ENCODE data around the gene PCK1.

Gene PCK1

DNA sequence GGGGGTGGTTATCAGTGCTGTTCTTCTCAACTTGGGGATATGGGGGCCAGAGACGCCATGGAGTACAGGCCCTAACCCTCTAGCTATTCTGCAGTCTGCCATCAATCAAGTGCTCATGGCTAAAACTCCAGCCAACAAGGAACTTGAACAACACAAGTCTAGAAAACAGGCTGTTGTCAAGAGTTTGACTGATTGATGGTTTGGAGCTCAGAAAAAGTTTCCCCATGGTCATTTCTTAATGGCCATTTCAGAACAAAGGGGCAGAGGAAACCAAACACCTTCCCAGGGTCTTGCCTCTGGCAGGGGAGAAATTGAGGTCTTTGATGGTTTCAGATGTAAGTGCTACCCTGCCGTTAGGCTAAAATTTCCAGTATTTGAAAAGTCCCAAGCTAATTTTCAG lies 15.1 kb downstream of the PCK1 start:
- no peak for DNase-seq (ENCODE audit: low read depth in 2 of 2)

DNA sequence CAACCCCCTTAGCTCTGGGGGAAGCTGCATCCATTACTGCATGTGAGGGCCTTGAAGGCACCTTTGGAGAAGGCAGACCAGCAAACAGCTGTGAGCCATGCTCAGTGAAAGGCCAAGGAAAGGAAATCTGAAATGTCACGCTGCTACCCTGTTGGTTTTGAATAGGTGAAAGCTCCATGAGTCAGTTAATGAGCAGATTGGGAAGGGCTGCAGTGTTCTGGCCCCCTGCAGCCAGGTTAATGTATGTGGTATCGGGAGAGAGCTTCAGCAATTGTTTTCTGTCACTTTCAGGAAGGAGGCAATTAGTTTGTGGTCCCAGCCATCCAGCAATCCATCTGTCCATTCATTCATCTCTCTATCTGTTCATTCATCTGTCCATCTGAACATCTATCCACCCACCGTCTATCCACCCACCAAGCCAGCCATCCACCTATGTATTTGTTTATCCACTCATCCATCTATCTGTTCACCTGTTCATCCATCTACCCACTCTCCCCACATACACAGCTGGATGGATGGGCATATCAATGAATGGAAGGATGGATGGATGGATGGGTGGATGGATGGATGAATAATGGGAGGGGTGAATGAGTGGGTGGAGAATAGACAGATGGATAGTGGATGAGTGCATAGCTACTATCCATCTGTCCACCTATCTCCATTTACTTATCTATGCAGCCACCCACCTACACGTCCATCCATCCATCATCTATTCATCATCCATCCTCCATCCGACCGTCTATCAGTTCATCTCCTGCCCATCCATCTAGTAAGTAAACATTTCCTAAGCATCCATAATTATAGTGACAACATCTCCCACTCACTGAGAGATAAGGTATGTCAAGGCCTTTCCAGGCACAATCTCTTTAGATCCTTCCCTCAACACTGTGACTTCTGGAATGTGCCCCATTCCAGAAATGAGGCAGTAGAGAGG lies 16.0 kb downstream of the PCK1 start:
- no peak for DNase-seq (ENCODE audit: low read depth in 2 of 2)

DNA sequence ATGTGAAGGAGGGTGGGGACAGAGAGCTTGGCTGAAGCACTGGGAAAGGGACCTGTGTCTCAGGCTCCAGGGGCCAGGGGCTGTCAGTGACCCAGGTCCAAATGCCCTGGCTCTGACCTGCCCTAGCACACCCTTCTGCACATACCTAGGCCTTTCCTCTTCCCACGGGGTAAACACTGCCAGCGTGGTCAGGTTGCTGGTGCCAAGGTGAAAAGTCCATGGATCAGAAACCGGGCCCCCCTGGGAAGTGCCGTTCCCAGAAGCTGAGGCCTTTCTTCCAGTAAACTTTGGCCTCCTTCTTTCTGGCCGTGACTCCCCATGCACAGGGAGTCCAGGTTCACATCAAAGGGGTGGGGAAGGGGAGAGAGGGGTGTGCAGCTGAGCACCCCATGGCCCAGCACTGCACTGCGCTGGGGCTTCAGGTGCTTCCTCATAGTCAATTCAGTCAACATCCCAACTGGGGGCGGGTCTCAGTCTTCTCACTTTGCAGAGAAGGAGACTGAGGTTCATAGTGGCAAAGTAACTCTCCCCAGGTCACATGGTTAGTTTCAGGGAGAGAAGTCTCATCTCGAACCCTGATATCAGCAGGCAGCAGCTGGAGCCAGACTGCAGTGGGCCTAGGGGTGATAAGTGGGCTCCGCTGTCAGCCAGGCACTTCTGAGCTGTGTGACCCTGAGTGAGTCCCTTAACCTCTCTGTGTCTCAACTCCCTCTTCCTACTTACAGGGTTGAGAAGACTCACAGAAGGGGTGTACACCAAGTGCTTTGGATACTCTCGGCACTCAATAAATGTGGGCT lies 17.0 kb downstream of the PCK1 start:
- DNase-seq (ENCODE audit: low read depth in 2 of 2) = no peak

DNA sequence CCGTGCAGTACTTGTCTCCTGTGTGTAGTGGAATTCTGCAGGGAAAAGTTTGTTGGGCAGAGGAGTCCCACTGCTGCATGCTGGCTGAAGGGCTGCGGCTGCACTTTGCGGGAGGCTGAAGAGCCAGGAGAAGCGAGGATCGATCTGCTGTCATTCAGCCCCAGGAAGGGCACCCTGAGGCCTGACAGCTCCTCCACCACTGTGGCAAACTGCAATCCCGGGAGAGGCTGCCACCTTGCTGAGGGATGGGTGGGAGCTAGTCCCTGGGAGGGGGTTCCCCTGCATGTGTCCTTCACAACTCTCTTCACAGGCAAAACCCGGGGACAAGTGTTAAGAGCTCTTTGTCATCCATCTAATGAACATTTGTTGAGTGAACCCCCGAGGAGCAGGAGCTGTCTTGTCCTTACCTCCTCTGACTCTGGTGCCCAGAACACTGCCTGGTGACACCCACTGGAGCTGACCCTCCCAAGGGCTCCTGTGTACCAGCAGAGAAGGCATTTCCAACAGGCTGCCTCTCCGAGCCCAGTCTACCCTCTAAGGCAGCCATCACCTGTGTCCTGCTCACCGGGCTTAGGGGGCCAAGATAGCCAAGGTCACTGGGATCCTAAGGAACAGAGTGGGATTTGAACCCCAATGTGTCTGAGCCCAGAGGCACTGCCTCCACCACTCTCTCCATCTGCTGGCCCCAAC lies 17.7 kb downstream of the PCK1 start:
- DNase-seq (ENCODE audit: low read depth in 2 of 2) = no peak

DNA sequence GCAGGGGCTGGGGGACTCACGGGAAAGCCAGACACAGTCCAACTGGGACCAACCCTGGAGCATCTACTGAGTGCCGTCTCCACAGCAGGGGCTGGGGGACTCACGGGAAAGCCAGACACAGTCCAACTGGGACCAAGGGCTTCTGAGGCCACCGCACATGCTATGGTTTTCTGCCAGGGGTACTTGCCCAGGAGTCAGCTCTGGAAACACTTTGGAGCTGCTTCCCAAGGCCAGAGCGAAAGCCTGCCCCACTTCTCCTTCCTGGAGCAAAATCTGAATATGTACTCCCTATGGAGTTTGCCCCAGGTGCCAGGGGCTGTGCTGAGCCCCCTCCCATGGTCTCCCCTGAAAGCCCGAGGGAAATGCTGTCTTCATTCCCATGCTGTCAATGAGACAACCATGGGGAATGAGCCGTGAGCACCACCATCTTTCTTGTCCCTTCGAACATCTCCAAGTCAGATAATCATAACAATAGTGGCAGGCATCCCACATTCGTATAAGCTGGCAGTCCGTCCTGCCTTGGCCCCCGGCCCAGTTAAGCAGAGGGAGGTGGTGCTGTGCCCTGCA lies 18.5 kb downstream of the PCK1 start:
- no peak for DNase-seq (ENCODE audit: low read depth in 2 of 2)

DNA sequence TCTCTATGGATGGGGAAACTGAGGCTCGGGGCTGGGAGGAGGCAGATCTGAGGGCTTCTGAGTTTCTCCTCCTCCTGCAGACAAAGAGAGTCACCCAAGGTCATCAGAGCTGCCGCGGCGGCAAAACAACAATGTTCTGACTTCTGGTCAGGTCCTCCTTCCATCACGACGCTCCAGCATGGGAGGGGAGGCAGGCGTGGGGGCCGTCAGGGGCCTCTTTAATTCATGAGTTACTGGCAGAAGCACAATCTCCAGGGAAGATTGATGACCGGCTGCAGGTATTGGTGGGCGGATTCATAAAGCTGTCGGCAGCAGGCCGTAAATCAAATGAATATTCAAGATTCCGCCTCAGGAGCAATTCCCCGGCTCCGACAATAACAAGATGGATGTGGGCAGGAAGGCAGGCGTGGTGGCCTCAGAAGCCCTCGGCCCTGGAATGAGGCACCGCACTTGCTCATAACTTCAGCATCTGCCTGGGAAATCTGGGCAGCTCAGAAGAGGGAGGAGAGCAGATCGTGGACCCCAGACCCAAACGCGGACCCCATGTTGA lies 19.1 kb downstream of the PCK1 start:
- DNase-seq (ENCODE audit: low read depth in 2 of 2) = no peak

DNA sequence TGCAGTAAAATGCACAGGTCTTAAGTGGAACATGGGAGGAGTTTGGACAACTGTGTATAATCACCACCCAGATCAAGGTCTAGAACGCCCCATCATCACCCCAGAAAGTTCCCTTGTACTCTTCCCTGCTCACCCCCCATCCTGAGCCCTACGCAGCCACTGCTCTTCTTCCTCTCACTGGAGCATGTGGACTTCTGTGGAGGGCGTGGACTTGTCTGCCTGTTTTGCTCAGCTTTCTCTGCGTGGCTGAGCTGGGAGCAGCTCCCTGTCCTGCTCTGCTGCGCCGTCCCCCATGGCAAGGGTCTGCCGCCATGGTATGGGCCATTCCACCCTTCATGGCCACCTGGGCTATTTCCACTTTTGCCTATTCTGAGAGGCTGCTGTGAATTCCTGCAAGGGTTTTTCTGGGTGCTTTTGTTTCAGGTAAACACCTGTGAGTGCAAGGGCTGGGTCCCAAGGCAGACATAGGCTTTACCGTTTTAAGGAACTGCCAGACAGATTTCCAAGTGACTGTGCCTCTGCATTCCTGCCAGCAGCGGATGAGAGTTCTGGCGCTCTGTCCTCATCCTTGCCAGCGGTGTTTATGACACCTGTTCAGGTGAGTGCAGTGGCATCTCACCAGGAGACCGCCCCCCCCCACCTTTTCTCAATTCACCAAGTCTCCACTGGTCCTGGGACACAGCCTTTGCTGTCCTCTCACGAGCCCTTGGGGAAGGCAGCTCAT lies 19.7 kb downstream of the PCK1 start:
- no peak for DNase-seq (ENCODE audit: low read depth in 2 of 2)

DNA sequence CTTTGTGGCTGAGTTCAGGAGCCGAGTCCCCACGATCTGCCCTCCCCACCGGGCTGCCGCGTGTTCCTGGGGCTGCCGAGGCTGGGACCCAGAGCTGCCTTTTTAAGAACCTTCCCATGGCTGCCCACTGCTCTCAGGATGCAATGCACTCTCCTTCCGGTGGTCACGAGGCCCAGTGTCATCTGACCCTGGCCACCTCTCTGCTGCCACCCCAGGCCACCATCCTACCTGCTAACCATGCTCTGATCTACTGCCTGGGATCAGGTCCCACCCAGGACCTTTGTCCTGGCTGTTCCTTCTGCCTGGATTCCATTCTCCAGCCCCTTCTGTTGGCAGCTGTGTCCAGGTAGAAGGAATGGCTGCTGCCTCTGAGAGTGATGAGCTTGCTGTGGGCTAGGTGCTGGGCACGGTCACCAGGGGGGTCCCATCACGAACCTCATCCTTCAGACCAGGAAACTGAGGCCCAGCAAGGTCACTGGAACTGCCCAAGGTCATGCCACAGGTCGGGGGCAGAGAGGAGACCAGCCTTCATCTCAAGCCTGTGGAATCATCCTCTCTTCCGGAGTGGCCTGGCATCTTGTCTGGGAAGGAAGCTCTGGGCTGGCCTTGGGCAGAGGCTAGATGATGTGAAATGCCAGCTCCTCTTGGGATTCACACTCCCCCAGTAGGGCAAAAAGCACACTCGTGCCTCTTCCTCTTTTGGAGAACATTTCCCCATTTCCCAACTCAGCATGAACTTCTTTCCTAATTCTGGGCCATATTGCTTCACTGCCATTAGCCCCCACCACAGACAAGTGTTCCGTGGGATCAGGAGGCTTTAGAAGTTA lies 20.5 kb downstream of the PCK1 start:
- DNase-seq (ENCODE audit: low read depth in 2 of 2) = no peak

DNA sequence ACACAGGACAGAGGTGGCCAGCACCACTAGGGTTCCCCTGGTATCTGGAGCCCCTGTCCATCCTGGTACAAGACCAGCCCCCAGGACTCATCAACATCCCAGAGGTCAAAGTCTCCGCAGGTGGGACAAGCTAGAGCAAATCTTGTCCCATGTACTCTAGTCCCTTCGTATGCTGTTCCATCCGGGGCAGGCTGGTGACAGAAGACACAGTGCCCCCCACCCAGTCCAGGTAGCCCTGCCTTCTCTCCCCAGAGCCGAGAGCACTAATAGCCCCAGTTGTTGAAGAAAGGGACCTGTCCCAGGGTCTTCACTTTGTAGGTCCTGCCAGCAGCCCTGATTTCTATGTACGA lies 21.1 kb downstream of the PCK1 start:
- DNase-seq (ENCODE audit: low read depth in 2 of 2) = no peak

DNA sequence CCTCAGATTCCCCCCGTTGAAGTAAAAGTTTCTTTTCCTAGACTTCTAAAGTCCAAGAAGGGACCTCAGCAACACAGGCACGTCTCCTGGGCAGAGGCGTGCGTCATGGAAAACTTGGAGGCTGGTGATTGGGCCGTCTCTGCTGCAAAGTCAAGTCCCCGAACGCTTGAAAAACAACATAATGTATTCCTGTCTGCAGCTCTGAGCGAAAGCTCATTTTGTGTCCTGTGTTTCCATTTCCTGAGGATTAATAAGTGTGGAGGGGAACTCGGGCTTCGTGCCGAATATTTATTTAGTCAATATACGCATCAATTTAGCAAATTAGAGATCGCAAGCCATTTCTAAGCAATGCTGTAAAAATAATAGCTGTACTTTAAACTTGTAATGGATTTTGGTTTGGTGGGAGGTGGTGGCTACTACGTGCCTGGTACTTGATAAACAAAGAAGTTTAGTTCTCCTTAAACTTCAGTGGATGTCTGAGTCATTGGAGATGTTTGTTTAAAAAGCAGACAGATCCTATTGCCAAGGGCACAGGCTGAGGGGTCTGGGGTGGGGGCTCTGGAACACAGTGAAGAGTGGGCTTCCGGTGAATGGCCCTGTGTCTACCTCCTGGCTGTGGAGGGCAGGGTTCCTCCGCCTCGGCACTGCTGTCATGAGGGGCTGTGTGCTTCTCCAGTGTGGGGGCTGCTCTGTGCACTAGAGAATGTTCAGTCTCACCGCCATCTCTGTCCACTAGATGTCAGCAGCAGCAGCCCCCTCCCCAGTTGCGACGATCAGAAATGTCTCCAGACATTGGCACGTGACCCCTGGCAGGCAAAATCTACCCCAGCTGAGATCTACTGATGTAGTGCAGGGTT lies 21.8 kb downstream of the PCK1 start:
- DNase-seq (ENCODE audit: low read depth in 2 of 2) = no peak

DNA sequence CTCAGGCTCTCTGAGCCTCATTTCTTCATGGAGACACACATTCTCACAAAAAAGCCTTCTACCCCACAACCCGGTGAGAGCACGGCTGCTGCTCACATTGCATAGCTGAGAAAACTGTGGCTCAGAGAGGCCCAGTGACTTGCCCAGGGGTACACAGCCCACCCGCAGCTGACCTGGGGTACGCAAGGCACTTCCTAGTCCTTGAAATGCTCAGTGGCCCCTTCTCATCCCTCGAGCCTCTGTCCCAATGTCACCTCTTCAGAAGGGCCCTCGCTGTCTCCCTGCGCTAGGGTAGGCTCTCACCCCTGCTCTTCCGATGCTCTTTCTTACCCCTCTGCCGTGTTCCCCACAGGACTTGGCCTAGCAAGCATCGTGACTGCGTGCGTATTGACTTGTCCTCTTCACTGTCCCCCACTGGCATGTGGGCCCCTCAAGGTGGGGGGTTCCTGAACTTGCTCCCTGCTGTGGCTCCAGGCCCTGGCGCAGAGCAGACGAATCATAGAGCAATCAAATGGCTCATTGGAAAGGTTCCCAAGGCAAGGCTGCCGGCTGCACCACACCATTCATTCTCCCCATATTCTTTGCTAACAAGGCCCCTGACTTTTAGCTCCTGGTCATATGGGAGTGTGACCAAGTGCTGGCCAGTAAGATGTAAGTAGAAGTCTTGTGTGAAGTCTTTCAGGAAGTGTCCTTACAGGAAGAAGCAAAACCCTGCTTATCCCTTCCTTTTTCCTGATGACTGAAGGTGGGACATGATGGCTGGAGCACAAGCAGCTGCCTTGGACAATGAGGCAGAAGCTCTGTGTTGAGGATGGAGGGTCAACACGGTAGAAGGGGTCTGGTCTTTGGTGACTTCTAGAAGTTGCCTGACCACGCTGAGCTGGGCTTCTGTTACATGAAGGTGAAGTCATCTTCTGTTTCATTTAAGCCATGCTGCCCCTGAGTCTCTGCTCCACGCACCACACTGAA lies 22.7 kb downstream of the PCK1 start:
- no peak for DNase-seq (ENCODE audit: low read depth in 2 of 2)

DNA sequence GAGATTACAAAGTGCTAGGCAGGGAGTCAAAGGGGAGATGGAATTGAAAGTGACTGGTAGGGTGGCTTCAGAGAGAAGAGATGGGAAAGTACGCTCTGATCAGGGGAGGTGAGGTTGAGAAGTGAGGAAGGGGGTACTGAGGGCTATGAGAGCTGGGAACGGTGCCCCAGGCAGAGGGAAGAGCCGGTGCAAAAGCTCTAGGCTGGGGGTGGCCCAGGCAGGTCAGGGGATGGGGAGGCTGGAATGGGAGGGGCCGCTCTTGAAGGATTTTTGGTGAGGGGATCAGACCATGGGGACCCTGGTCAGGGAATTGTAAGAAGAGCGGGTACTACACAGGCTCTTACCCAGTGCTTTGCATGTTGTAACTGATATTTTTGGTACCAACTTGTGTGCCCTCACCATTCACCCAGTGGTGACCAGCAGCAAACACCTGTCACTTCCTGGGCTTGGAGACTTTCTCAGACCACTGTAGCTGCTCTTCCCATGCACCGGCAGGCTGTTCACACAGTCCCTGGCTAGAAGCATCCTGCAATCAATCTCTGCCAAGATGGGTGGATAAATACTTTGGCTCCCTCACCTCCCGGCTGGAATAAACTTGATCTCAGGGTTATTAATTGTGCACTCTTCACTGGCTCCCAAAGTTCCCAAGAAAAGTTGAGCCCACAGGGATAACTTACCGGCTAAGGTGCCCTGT lies 24.0 kb downstream of the PCK1 start:
- DNase-seq (ENCODE audit: low read depth in 2 of 2) = no peak

DNA sequence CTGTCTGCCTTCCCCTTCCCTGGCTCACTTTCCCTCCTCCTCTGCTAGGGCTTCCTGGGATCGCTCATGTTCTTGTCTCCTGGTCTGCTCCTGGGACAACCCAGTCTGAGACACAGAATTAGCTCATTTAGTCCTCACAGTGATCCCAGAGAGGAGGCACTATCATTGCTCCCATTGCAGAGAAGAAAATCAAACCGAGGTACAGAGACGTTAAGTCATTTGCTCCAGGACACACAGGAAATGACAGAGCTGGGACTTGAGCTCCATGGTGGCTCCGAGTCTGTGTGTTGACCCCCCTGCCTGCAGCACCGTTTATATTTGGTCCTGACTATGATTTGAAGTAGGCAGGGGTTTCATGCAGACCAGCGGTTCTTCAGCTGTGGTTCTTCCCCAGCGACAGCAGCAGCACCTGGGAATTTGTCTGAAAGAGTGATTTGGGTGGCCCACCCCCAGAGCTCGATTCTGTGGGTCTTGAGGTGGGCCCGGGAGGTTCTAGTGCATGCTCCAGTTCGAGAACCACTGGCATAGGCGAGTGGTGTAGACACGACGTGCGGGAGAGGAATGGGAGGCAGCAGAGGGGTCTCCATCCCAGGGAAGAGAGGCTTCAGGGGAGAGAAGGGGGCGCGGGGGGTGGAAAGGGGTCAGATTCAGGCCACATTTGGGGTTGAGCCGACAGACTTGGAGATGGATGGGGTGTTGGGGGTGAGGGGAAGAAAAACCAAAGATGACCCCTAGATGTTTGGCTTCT lies 24.7 kb downstream of the PCK1 start:
- DNase-seq (ENCODE audit: low read depth in 2 of 2) = no peak

DNA sequence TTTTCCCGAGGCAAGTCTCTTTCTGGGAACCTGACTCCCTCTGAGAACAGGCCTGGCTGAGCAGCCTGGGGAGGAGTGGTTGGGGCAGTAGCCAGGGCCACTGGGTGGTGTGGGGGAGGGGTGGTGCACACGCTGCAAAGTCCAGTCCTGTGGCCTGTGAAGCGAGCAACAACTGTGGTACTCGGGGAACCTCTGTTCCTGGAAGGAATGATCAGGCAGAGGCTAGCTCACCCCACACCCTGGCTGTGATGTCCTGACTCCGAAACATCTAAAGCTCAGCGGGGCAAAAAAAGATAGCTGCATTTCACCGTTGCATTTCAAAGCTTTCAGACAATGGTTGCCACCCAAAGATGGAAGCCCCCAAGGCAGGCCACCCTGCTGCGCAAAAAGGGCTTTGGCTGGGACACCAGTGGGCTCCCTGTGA lies 25.5 kb downstream of the PCK1 start:
- DNase-seq (ENCODE audit: low read depth in 2 of 2) = no peak

DNA sequence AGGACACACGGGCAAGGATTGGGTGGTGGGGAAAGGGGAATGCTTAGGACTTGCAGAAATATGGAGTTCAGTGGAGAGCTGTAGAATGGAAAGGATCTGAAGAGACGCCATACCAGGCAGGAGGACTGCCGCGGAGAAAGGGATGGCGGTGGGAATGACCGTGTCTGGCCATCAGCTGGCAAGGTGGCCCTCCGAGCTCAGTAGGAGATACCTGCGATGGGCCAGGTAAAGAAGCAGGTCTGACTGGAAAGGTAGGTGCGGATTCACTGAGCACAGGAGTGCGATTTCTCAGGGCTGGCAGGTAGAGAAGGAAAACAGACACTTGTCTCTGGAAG lies 26.0 kb downstream of the PCK1 start:
- no peak for DNase-seq (ENCODE audit: low read depth in 2 of 2)

DNA sequence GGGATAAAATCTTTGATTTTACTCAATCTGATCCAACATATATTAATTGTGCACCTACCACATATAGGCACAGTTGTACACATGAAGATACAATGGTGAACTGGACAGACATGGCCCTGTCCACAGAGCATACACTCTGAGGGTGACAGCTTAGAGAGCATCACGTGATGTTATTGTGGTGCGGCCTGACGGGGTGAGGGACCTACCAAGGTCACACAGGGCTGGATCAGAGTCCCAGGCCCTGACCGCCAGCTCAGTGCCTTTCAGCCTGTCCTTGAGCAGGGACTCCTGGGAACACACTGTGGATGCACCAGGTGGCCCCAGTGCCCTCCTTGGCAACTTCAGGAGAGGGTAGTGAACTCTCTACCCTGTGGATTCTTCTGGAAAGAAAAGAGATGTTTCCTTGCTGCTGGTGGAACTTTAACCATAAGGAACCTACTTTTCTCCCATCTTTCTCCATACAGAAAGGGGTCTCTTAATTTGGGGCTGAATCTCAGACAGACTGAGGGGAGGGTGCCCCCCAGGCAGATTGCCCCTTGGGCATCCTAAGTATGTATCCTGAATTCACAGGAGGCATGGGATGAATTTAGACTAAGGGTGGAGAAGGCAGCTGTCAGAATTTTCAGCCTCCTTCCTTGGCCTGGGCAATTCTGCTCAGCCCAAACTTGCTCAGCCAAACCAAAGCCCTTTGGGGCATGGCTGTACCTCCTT lies 26.5 kb downstream of the PCK1 start:
- DNase-seq (ENCODE audit: low read depth in 2 of 2) = no peak

All from stimulated activated CD8-positive, alpha-beta memory T cell treated with anti-CD3 and anti-CD28 coated beads, Interleukin-15, amount 100 ng/mL, for 48 hours (primary cell).